Heart left ventricle (tissue), 13 donors: ENCODE results near the gene EIF3D.

Experiments used
- CTCF ChIP-seq, 12 donors: fragments of 200-600 bp; sonication (generic) in 4 of 12; IDR thresholded peaks; one replicate each; pipeline versions ENCODE4 v1.5.0 to v1.8.0; 2018 to 2022; ENCODE audit warnings: antibody characterized with exemption in 12 of 12, mild to moderate bottlenecking in 5 of 12
- POLR2A ChIP-seq, 2 donors: fragments of 450-650 bp; IDR thresholded peaks; one replicate each; pipeline ENCODE4 v1.6.1; 2017; ENCODE audit warnings: antibody characterized with exemption in 2 of 2, mild to moderate bottlenecking in 2 of 2, moderate library complexity in 2 of 2
- donor health status: ischemic (EF 13 %, LVEDD 7.1; RV severe dilation, severe dysfunction).
- donor health status: DM: no; HTN: yes; CAD: no.
- donor health status: DM: no; HTN: no; CAD: no.
- donor health status: ischemic (EF 25% LVEDD 6.9; RV normal size, moderate dysfunction).
- donor health status: ischemic (EF 25% LVEDD 5.7; RV mildly dilated, moderate dysfunction).
- donor health status: ischemic (EF 35%, LVEDD 5.7; RV mildly dilated, moderate dysfunction).
- donor health status: nonischemic (EF 11% LVEDD 7.7; RV severe dilation, severe dysfunction).
- donor health status: DM: yes; HTN: yes; CAD: no.
- donor health status: PGD.
- donor health status: ischemic (EF 29% LVEDD 5.4; RV normal size, mild dysfunction).
- donor health status: nonischemic (EF 23%, LVEDD 6.1; RV moderate dilation, normal function).

DNA sequence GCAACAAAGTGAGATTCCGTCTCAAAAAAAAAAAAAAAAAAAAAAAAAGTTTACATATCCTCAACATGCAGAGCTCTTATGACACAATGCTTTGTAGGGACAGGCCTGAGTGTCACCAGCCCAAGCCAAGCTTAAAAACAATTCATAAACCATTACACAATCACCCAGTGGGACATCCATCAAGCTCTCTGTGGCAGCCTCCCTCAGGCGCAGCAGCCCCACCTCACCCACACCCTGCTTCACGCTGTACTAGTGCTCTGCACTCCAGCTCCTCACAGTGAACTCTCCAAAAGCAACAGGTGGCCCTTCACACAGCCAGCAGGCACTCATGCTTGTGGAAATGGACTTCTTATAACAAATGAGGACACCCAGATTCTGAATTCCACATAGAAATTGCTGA is 18.6 kb downstream of the EIF3D start:
- TF ChIP-seq CTCF (IDR thresholded peaks at IDR 0.05) (no peak), POLR2A (IDR thresholded peaks at IDR 0.05) (no peak)
